Bronchial epithelial cell (primary cell): ENCODE data around the gene CNTNAP2. TPM values are rescaled to one million over a fixed set of nuclear protein-coding genes. Genes with fewer than 3 reads are reported as not detected.

Experiments used
- DNase-seq: peaks from one replicate; pipeline ENCODE4 v3.0.0-alpha.2; 2010; ENCODE audit warnings: low read depth
- FAIRE-seq: peaks from 2 replicates; lab custom pipeline; 2011; peaks lifted over from hg19 to GRCh38; lab: Jason Lieb, UNC
- H3K27me3 ChIP-seq: 2 replicates; pipeline ENCODE4 v1.5.1; 2011; ENCODE audit warnings: low read length; ENCODE audit not compliant: control insufficient read depth, insufficient read depth
- H3K36me3 ChIP-seq: 2 replicates; pipeline ENCODE4 v1.5.1; 2011; ENCODE audit warnings: low read length; ENCODE audit not compliant: control insufficient read depth, insufficient read depth
- H3K4me3 ChIP-seq: 2 replicates; pipeline ENCODE4 v1.5.1; 2011; ENCODE audit warnings: mild to moderate bottlenecking, low read depth, low read length, control low read depth
- total RNA-seq: library from RNA; depleted of rRNA; stranded (reverse); fragments of >200 nt; gene quantifications from 2 replicates; pipeline ENCODE4 v1.2.1, GENCODE V29; 2014
- TF ChIP-seq, protein P1 (sequence below): IDR thresholded peaks from 2 replicates; pipeline ENCODE4 v1.5.1; 2011; ENCODE audit warnings: mild to moderate bottlenecking, moderate library complexity, low read length, control low read depth, inconsistent platforms; ENCODE audit not compliant: insufficient read depth, severe bottlenecking

CNTNAP2 gene
- total RNA-seq, 1 donor from 2014 or later = 0.26 TPM

- DNase-seq = no peak
- Histone ChIP-seq H3K4me3 (no peak overlapping the region), H3K36me3 (no peaks in the 10 kb centered on the region), H3K27me3 (no peaks in the 10 kb centered on the region)
- TF ChIP-seq, protein P1, sequence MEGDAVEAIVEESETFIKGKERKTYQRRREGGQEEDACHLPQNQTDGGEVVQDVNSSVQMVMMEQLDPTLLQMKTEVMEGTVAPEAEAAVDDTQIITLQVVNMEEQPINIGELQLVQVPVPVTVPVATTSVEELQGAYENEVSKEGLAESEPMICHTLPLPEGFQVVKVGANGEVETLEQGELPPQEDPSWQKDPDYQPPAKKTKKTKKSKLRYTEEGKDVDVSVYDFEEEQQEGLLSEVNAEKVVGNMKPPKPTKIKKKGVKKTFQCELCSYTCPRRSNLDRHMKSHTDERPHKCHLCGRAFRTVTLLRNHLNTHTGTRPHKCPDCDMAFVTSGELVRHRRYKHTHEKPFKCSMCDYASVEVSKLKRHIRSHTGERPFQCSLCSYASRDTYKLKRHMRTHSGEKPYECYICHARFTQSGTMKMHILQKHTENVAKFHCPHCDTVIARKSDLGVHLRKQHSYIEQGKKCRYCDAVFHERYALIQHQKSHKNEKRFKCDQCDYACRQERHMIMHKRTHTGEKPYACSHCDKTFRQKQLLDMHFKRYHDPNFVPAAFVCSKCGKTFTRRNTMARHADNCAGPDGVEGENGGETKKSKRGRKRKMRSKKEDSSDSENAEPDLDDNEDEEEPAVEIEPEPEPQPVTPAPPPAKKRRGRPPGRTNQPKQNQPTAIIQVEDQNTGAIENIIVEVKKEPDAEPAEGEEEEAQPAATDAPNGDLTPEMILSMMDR = no peak
- no peak for FAIRE-seq
Measured at GRCh38 chr7:147429961-147430360, 1313.4 kb downstream of the CNTNAP2 start.

DNA sequence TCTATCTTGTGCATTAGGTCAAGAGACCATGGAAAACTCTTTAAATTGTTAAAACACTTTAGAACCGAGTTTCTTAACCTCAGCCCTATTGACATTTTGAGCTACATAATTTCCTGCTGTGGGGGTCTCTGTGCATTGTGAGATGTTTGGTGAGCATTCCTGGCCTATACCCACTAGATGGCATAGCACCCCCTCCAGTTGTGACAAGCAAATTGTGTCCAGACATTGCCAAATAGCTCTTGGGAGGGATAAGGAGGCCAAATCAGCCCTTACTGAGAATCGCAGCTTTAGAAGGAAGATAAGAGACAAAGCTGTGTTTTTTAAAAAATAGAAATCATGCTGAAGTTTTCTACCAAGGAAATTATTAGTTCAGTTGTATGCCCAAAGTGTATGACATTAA, 1315.5 kb downstream of the CNTNAP2 start:
- H3K36me3 ChIP-seq = no peaks in the 10 kb centered on the region
- FAIRE-seq (no peak), DNase-seq (no peak)
- no peaks in the 10 kb centered on the region for H3K27me3 ChIP-seq
- TF ChIP-seq, protein P1 = no peak
- H3K4me3 ChIP-seq = no peak overlapping the region

GRCh38 chr7:147432576-147432975, 1316.0 kb downstream of the CNTNAP2 start:
- FAIRE-seq (no peak), DNase-seq (no peak)
- H3K27me3 ChIP-seq = no peaks in the 10 kb centered on the region

DNA sequence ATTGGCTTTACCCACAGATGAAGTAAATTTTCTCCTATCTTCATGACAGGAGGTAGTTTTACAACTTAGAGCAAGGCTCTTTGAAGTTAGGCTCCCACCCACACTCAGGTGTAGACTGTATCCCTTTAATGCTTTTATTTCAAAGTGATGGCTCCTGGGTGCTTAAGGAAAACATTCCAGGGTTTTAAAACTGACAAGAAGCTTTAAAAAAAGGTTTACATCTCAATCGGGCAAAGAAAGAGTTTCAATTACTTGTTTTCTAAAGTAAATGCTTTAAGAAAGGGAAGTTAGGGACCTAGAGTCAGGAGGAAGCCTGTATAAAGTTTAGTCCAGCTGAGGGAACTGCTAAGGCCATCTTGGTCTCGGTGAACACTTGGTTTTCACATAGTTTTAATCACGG, 1320.1 kb downstream of the CNTNAP2 start:
- TF ChIP-seq, protein P1 = no peak
- H3K27me3 ChIP-seq = no peaks in the 10 kb centered on the region
- H3K36me3 ChIP-seq = no peaks in the 10 kb centered on the region
- H3K4me3 ChIP-seq = no peak overlapping the region
- FAIRE-seq = no peak
- DNase-seq = no peak

More at GRCh38 chr7:147432576-147432975, 1316.0 kb downstream of the CNTNAP2 start:
- TF ChIP-seq, protein P1 = no peak
- no peaks in the 10 kb centered on the region for H3K36me3 ChIP-seq
- H3K4me3 ChIP-seq = no peak overlapping the region

- Histone ChIP-seq H3K27me3 (no peaks in the 10 kb centered on the region), H3K4me3 (no peak overlapping the region), H3K36me3 (no peaks in the 10 kb centered on the region)
- DNase-seq (no peak), FAIRE-seq (no peak)
- TF ChIP-seq, protein P1 = no peak
Measured at GRCh38 chr7:147438216-147438615, 1321.6 kb downstream of the CNTNAP2 start.

GRCh38 chr7:147443942-147444341, 1327.3 kb downstream of the CNTNAP2 start:
- Histone ChIP-seq H3K36me3 (no peaks in the 10 kb centered on the region), H3K27me3 (no peaks in the 10 kb centered on the region), H3K4me3 (no peak overlapping the region)
- no peak for FAIRE-seq
- DNase-seq = no peak
- TF ChIP-seq, protein P1 = no peak
